NCI-H128 (cell line): Measurements from ENCODE around the gene DISP3.

Experiments
- DNase-seq: peaks from one replicate; lab custom pipeline; 2025; ENCODE audit not compliant: unreplicated experiment; lab: John Stamatoyannopoulos, UW

Gene DISP3

DNA sequence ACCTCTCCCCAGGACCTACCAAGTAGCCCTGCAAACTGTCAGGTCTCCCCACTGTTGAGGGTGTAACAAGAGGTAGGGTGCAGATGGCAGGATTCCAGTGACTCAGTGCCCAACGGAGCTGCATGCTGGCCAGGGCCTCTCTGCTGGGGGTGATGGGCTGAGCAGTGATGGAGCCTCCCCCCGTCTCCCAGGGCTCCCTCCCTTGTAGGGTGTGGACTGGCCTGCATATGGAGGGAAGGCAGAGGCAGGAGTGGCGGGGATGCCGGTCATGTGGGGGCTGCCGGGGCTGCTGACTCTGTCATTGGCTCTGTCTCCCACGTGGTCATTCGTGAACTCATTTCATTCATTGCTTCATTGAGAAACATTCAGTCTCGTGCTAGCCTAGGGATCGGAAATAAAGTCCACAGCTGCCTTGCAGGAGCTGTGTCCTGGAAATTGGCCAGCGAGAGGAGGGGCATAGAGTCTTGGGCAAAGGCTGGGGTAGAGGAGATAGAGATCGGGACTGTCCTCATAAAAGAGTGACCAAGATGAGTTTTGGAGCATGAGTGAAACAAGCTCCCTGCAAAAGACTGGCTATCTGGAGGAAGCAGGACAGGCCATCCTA, 22.9 kb upstream of the DISP3 start:
- DNase-seq, result no peak

DNA sequence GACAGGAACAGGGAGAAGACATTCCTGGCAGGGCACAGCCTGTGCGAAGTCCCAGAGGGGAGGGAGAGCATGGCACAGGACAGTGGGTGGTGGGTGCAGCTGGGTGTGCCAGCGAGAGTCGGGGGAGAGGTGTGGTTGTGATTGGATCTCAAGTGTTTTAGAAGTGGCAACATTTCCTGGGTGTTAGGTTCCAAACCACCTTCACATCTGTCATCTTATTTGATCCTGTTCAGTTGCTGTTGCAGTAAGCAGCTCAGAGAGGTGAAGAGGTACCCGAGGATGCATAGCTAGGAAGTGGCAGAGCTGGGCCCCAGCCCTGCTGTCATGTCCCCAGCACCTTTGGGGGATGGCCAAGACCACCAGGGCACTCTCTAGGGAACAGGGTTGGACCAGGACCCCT, 22.0 kb upstream of the DISP3 start:
- DNase-seq, result no peak

DNA sequence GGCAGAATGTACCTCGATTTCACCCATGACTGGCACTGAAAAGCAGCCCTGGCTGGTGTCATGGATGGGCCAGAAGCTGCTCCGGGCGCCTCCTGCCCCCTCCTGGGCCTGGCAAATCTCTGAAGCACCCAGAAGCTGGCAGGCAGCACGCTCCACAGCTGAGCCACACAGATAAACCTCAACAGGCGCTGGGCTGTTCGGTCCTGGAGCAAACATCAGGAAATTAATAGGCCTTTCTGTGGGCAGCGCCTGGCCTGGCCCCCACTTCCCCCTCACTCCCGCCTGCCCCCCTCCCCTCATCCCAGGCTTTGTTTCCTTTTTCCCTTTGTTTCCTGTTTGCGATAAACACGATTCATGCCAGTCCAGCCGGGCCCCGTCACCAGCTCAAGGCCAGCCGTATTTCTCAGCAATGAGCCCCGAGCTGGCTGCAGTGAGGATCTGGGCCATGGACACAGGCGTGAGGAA, 20.1 kb upstream of the DISP3 start:
- DNase-seq, result no peak

DNA sequence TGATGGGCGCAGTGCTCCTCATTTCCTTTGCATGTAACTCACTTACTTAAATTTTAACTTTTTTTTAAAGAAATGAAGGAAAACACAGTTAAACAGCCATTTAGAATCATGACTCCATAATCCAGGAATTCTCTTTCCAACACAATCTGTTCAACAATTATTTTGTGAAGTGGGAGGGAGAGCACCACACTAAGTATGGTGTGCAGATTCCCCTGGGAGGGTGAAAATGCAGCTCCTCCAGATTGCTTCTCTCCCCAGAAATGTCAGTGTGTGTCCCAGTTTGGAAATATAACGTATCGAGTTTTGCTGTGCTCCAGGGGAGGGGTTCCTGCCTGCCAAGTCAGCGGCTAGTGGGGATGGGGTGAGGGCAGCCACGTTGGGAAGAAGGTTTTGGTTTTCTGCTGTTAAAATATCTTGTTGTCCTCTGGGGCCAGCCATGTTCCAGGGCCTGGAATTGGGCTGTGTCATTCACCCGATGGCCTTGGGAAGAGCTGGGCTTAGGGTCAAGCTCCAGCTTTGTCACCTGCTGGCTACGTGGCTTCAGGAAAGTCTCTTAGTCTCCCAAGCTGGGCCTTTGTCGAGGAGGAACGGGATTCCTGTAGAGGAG, 17.3 kb upstream of the DISP3 start:
- no peak for DNase-seq

DNA sequence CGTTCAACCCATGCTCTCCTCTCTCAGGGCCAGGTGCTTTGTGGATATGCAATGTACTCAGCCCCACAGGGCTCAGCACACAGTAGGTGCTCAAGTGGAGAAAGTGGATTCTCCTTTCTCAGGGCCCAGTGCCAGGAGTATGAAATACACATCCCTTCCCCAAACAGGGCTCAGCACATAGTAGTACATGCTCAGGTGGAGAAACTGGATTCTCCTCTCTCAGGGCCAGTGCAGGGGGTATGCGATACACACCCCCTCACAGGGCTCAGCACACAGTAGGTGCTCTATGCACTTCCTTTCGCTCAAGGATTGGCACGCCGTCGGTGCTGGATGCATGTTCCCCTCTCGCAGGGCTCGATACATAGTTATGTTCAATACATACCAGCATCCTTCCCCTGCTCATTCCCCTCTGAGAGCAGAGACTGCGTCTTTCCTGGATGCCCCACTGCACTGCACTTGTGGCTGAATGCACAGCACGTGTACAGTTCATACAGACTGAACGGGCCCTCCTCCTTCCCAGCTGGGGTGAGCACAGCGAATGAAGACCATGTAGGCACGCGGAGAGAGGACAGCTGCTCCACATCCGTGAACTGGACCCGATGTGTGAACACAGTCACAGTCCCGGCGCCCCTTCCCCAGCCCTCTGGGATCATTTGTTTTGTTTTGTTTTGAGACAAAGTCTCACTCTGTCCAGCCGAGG, 16.6 kb upstream of the DISP3 start:
- no peak for DNase-seq

DNA sequence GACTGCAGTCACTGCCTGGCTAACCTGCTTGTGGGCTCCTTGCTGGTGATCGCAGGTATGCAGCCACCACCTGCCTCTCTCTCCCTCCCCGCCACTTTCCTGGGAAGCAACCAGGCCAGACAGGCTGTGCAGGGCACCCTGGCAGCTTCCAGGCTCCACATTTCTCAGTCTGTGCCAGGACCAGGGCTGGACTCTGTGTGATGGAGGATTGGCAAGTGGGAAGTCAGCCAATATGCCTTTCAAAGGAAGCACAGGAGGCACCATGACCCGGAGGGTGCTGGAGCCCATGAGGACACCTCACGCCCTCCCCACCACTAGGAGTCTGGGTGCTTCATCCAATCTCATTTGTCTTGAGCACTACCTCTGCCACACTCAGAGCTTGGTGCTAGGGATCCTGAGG, 15.8 kb upstream of the DISP3 start:
- DNase-seq, result no peak

DNA sequence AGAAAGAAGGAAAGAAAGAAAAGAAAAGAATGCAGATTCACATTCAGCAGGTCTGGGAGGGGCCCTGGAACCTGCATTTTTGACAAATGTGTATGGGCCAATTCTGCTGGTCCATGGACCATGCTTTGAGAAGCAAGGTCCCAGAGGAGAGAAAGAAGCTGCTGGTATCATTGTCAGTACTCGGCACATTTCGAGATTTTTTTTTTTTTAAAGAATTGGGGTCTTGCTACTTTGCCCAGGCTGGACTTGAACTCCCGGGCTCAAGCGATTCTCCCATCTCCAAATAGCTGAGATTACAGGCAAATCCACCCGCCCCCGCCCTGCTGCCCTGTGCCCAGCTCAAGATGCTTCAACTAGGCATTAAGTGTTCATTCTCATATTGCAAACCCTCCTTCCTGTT, 13.6 kb upstream of the DISP3 start:
- DNase-seq, result no peak

DNA sequence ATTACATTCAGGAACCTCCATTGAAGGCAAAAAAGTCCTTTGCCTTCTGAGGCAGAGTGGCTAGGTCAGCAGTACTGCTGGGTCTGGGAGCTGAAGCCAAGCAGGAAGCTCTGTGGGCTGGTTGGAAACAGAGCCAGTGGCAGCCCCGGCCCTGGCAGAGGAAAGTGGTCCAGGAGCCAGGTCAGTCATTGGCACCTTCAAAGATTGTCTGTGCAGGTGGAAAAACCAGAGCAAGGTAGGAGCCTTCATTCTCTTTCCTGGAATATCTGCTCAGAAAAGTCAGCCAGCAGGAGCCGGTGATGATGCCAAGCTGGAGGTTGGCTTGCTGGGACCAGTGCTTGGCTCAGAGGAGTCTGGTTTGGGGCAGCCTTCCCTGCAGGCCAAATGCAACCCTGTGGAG, 12.5 kb upstream of the DISP3 start:
- no peak for DNase-seq

DNA sequence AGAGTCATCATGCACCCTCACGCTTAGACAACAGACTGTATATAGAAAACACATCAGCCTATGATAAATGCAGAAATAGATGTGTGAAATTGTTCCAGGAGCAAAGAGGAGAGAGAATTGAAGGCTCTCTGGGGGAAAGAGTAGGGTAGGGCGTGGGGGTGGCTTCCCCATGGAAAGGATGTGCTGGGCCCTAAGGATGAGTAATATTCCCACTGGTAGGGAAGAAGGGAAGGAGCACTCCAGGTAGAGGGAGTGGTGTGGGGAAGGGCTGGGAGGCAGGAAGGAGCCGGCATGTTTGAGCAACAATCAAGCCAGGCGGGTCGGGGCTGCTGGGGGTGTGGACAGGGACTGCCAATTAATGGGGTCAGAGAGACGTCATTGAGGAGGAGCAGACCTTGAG, 10.1 kb upstream of the DISP3 start:
- DNase-seq, result no peak

DNA sequence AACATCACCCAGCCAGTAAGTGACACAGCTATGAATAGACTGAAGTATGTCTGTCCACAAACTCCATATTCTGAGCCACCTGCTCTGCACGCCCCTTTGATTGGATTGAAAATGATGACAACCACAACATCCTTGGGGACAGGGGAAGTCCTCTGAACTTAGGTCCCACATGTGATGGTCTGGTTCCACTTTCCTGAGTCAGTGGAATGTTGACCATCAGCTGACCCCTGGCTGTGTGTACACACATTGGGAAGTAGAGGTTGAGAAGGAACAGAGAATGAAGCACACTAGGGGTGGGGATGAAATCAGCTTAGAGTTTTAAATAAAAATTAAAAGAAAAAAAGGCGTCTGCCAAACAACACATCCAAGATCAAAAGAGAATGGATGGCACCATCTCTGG, 8.0 kb upstream of the DISP3 start:
- no peak for DNase-seq

DNA sequence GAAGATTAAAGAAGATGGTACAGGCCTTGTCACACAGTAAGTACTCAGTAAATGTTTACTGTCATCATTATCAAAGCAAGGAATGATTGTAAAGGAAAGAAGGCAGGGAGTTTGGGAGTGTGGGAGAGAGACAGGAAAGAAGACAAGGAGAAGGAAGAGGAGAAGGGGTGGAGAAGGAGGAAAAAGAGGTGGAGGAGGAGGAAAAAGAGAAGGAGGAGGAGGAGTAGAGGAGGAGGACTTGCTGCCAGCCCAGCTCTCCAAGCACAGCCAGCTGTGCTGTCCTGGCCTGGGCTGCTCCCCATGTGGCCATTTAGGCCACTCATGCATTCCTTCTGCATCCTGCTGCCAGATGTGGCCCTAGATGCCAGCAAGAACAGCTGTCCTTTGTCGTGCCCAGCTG, 7.5 kb upstream of the DISP3 start:
- no peak for DNase-seq

DNA sequence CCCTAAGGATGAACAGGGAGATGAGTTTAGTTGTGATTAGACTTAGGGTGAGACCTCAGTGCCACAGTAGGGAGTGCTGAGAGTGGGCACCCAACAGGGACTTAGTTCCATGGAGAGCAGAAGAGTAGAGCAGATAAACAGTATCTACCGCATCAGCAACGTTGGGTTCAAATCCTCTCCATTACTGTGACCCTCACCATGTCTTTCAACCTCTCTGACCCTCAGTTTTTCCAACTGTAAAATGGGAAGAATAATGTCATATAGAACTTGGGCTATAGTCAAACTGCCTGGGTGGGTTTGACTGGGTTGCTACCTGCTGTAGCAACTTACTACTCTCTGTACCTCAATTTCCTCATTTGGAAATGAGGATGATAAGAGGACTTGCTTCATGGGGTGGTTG, 6.7 kb upstream of the DISP3 start:
- DNase-seq, result no peak

DNA sequence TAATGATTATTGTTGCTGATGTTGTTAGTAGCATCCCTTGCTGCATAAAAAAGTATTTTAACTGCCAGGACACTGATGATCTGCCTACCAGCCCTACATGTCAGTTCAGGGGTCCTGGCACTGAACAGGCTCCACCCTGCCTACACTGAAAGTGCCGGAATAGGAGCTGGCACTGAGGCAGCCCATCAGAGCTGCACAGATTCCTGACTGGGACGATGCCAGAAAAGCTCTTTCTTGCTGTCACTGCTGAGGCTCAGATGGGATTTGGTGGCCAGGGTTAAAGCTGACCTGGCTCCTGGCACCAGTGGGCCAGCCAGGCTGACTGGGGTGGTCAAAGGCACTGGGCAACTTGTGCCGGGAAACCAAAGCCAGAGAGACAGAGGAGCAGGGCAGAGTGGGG, 6.2 kb upstream of the DISP3 start:
- no peak for DNase-seq

DNA sequence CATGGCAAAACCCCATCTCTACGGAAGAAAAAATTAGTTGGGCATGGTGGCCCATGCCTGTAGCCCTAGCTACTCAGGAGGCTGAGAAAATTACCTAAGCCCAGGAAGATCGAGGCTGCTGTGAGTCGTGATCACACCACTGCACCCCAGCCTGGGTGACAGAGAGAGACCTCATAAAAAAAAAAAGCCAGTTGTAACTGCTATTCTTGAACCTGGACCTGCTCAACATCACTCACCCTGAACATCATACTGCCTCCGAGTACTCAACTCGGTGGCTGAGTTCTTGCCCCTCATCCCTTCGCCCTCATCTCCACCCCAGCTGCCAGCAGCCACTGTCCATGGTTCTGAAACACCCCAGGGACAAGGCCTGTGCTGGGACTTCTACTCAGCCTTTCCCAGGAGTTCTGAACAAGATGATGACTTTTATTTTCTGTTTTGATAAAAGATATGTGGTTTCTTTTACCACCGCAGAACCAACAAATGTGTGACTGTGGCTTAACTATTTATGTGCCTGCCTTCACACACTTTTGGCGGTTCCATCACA, 5.4 kb upstream of the DISP3 start:
- no peak for DNase-seq

DNA sequence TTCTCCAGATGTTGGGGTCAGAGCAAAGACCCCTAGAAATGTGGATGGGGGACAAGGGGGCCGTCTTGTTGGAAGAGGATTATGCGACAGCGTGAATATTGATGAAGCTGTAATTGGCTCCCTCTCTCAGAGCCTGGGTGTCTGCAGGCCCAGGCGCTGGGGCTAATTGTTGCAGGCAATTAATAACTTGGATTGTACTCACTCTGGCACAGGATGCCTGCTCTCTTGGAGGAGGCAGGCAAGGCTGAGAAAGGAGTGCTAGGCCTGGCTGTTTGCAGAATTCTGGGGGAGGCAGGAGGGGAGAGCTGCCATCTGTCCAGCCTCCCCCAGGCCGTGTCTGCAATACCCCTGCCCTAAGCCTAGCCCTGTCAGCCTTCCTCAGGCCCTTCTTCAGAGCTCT, 4.1 kb upstream of the DISP3 start:
- DNase-seq, result no peak

DNA sequence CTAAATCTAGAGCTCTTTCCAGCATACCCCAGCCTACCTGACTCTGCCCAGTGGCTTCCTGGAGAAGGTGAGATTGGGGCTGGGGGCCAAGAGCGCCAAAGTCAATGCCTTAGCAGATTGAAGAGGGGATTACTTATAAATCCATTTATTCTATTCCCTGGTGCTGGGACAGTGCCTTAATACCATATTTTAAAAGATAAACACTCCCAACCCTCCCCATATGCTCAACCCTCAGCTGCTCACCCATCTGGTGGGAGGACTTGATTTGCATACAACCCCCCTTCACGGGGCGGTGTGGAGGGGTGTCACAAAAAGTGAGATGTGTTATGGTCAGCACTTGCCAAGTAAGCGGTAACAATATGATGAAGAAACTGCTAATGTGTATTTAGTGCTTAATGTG, 3.2 kb upstream of the DISP3 start:
- DNase-seq, result no peak

DNA sequence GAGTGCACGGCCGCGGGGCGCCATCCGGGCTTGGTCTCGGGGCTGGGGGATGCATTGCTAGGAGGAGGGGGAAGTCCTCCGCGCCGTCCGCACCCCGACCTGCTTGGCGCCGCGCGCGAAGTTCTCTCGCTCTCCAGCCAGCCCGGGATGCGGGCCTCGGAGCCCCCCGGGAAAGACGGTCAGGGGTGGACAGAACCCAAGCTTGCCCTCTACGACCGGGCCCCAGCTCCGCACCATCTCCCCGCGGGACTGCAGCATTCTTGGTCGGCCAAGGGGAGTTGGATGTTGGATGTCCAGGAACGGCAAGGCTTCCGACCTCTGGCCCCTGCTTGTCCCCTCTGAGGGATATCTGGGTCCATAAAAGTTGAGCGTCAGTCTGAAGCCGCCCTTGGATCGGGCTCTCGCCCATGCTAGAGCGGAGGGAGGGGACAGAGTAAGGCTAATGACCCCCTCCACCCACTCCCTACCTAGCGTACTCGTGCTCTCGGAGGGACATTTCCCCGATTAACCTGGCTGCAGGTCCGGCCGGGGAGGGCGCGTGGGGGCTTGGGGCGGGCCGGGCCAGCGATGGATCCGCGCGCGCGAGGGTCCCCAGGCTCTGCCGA, 522 bp downstream of the DISP3 start:
- DNase-seq, result no peak

DNA sequence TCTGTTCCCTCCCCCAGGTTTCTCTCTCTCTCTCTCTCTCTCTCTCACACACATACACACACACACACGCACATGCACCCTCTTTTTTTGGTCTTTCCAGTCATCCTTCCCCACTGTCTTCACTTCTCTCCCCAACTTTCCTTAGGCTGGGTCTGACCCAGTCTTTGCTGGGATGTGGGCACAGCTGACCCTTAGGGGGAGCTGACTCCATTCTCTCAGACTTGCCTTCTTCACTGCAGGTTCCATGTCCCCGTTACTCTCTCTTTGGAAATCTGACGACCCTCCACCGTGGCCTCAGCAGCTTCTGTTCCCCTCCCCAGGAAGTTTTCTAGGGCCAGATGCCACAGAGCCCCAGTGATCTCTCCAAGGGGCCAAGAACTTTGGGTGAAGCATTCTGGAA, 2.1 kb downstream of the DISP3 start:
- DNase-seq, result no peak

DNA sequence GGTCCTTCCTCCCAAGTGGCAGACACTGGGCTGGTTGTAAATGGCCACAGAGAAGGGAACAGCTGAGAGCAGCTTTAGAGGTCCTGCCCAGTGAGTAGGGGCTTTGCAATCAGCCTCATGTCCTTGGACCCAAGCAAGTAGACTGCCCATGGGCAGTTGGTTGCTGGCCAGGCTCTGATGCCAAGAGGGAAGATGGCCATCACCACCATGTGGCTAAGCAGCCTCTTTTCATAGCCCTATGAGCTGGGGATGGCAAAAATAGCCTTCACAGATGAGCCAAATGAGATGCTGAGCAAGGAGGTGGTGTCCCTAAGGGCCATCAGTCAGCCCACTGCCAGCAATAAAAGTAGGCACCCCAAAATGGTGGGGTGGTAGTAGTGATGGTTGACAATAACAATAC, 3.2 kb downstream of the DISP3 start:
- DNase-seq, result no peak

DNA sequence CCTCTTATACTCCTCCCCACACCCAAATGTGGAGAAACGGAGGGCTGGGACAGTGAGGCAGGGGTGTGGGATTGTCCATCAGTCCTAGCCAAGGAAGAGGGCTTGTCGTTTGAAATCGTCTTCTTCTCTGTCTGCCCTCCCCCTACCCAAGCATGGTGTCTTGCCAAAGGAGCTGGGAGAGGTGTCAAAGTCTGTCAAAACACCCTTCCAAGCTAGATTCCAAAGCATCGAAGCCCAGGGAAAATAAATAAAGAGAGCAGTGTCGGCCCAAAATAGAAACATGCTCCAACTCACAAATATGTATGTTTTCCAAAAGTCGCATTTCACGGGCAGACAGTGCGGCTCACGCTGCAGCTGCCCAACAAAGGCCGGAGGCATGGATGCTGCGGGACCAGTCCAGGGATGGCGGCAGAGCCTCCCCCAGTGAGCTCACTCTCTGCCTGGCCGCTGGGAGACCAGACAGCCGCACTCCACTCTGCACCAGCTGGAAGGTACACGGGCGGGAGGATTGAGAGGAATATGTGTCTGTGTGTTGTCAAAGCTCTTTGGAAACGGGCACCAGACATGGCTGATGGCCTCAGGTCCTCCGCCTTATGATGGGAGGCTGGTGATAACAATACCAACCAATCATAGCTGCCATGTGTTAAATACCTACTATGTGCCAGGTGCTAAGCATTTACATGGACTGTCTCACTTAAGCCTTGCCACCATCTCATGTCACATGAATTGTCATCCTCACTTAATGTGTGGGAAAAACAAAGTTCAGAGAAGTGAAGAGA, 3.9 kb downstream of the DISP3 start:
- DNase-seq, result no peak

DNA sequence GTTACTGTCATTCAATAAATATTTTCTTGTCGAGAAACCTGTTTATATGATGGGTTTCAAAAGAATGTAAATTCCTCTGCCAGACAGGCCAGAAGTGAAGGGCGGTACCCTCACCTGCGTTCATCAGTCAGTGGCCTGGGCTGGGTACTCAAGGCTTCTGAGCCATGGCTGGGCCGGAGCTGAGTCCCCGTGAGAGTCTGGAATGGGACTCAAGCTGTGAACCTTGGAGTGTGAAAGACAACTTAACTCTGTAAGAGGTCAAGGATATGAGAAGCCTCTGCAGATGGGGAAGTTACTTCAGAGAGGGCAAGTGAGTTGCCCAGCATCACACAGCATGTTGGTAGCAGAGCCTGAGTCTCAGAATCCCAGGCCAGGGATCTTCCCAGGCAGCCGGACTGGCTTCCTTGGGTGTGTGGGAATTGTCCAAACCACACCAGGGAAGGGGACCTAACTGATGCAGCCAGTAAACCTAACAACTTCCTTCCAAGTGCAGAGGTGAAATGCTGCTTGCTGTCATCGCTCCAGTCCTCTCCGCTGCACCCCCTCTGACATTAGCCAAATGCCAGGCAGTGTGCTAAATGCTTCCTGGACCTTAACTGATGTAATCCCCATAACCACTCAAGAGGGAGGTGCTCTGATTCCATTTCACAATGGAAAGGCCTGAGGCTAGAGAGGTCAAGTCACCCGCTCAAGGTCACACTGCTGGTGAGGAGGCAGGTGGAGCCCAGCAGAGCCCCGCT, 4.8 kb downstream of the DISP3 start:
- DNase-seq, result no peak
